GM03348 (cell line): ENCODE measurements around the gene QARS1.

Source experiments
- DNase-seq: peaks from one replicate; pipeline ENCODE4 v3.0.0; 2012; ENCODE audit warnings: low spot score

QARS1 gene

DNA sequence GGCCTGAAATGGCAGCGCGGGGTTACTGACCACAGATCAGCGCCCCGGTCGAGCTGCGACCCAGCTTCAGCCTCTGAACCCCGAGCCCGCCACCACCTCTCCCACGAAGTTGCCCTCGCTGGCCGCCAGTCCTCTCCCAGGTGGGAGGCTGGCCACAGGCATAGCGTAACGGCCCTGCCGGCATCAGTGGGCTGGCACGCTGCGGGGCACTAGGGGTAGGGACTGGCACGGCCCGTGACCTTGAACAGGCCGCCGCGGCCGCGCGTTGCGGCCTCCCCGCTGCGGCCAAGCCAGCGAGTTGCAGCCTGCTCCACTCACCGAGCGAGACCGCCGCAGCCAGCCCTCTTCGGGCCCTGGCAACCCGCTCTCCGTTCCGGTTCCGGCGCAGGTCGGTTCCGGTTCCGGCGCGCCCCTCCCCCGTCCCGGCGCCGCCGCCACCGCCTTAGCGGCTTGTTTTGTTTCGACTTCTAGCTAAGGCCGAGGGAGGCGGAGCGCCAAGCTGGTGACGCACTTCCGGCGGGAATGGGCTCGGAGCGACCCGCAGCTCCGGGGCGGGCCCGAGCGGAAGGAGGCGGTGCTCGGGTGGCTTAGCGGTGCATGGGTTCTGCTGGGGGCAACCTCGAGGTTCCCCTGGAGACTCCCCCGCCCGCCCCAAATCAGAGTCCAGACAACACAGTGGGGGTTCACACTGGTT lies 16.0 kb upstream of the QARS1 start, which contains the start of gene USP19:
TSS of gene USP19 (minus strand) at position 386 of the 694 bp plus-strand sequence. CDS start 1,678 bp downstream, outside the sequence.
- peak; percentile 96 for DNase-seq

DNA sequence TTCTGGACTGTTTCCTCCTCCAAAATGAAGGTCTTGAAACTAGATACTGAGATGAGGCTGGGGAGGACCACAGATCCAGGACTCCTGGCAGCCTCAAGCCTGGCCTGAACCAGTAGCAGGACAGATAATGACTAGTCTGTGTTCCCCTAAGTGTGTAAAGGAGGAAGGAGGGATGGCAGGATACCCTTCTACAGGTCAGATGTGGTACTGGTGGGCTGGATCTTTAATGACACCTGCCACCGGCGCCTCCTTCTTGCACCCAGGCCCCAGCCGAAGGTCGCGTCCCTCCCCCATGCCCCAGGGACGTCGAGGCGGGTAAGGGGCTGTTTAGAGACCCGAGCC lies 15.5 kb upstream of the QARS1 start:
- peak; percentile 25 for DNase-seq

DNA sequence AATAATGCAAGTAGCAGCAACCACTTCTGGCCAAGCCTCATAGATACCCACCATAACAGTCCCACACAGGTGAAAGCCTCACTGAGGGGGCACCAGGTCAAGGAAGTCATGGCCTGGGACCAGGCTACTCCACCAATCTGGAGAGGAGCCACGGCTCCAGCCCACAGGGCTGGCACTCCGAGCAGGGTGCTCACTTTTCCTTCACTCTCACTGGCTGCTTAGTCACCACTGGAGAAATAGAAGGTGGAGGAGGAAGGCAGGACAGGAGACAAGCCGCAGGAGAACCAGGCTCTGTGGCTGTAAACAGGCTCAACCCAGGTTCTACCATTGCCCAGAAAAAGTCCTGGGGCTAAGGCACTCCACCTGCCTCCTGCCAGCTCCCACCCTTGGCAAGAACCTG lies 14.9 kb upstream of the QARS1 start:
- DNase-seq: peak; percentile 34

DNA sequence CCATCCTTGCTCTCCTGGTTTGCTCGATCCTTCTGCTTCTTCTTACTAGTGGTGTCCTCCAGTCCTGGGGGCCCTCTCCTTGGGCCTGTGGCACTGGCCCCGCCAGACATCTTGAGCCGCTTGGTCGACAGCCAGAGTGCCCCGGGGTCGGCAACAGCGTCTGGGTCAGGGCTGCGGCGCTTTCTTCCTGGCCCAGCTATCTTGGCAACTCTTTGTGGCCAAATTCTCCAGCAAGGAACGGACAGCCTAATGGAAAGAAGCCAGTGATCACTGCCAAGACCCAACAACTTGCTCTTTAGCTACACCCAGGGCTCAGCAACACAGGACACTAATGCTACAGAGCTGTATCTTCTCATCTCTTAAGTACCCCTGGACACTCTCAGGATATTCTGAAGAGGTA lies 14.5 kb upstream of the QARS1 start:
- DNase-seq: no peak

DNA sequence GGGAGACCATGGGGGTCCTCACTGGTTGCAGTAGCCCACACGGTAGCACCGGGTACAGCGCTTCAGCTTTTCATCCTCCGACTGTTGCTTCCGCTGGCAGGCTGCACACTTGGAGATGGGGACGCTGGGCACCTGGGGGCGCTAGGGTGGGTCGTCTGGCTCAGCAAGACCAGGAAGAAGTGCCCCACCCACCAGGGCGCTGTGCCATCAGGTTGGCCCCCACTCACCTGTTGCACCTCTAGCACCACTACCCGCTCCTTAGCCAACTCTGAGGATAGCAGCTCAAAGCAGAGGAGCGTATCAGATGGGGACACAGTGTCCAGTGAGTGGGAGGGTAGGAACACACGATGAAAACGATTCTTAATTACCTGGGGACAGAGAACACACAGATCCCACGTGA lies 7.7 kb upstream of the QARS1 start:
- no peak for DNase-seq

DNA sequence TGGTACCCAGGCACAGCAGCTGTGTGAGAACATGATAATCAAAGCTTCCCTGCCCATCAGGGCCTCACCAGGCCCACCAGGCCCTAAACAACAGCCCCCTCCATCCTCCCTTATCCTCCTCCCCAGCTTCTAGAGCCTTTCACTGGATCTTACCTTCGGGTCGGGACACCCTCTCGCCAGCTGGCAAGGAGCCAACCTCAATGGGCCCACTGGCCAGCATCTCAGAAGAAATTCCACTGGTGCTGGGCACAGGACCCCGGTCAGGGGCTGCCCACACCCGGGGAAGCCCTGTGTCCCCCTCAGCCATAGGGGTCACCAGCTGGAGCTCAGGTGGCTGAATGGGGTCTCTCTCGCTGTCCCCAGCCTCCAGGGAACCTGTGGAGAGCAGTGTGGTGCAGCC lies 6.8 kb upstream of the QARS1 start:
- no peak for DNase-seq

DNA sequence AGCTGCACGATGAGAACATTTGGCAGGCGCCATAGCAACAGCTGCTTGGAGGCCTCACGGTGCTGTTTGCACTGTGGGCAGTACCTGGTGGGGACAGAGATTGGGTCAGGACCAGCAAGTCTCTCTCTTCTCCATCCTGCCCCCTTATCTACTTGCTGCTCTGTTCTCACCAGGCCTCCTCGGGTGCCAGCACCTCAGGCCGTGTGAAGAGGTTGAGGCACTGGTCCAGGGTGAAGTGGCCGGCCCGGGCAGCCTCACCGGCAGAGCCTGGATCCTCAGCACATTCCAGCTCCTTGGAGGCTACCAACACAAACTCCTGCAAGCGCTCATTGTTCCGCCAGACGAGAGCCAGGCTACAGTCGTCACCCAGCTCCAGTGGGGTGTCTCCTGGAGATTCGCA lies 6.2 kb upstream of the QARS1 start:
- DNase-seq: no peak

DNA sequence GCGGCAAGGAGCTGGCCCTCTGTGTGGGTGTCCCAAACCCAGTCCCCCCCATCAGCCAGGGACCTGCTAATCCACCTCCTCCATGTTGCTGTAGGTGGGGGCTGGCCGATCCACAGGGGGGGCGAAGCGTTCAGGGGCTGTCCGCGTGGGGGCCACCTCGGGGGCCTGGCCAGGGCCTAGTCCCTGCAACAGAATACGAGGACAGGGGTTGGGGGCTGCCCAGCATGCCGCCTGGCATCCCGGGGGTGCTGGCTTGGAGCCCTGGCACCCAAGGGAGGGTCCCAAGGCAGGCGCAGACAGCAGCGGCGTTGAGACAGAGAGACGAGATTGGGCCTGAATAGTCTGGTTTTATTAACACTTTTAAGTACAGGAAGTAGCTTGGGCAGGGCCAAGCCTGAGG lies 3.8 kb upstream of the QARS1 start:
- no peak for DNase-seq

DNA sequence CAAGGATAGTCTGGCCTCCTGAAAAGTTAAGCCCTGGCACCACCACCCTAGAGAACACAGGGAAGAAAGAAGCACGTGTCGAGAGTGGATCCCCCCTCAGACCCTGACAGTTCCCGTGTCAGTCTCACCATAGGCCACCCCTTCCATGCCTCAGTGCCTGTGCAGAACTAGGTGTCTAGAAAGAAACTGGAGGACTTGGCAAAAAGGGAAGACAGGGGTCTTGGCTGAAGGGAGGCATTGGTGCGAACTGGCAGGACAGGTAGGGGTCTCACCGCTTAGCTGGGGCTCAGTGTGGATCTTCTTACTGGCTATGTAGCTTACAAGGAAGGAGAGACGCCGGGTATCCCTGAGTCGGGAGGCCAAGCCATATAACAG lies 518 bp downstream of the QARS1 start:
- no peak for DNase-seq

DNA sequence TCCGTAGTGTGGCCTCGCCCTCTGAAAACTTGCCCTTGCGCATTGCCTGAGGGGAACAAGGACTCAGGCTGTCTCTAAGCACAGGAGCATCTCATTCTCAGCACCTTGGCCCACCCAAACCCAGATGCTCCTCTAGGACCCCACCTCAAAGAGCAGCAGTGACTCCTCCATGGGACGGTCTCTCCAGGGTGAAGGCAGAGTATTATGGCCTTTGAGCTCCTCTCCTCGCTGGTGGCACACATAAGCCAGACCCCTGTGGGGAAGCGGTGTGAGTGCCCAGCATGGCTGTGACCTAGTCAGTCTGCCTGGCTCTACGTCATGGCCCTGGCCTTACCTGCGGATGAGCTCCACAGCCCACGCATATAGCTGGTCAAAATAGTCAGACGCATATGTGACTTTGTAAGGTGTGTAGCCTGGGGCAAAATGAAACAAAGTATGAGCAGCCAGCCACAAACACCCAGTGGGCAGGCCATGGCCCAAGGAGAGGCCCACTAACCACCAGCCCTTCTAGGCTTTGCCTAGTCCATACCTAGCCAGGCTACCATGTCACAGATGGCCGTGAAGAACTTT lies 4.4 kb downstream of the QARS1 start:
- no peak for DNase-seq

DNA sequence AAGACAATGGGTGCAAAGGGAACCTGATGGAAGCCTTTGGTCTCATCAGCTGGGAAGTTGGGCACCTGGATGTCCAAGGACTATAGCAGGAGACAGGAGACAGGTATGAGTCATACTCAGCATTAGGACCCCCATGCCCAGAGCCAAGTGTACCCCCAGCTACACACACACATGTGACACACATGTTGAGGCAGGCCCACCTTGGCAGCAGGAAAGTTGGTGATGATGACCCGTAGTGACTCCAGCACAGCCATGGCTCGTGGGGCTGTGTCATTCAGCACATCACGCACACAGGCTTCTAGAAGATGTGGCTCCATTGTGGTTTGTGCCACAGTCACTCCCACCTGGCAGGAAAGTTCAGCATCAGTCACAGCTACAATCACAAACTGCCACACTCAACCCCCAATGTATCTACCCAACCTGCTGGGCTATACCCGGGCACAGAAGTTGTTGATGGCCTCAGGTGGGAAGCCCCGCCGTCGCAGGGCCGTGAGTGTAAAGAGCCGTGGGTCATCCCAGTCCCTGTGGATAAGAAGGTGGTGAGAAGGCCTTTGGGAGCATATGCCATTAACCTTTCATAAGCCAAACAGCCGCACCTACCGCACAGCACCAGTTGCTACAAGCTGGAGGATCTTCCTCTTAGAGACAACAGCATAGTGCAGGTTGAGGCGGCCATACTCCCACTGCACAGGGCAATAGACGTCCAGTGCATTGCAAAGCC lies 5.5 kb downstream of the QARS1 start:
- no peak for DNase-seq

DNA sequence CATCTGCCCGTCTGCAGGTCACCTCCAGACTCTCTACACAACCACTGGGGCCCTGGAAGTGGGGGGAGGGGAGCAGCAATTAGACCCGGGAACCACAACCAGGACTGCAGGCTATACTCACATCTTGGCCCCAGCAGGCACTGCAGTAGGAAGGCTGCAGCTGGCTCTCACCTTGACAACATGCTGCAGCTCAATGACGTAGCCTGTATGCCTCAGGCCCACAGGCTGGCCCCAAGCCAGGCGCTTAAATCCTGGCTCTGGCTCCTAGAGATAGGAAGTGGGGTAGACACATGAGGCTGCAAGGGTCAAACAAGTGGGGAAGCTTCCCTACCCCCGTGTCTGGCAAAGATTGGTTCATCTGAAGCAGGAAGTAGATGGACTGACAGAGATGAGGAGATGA lies 6.1 kb downstream of the QARS1 start:
- DNase-seq: no peak

DNA sequence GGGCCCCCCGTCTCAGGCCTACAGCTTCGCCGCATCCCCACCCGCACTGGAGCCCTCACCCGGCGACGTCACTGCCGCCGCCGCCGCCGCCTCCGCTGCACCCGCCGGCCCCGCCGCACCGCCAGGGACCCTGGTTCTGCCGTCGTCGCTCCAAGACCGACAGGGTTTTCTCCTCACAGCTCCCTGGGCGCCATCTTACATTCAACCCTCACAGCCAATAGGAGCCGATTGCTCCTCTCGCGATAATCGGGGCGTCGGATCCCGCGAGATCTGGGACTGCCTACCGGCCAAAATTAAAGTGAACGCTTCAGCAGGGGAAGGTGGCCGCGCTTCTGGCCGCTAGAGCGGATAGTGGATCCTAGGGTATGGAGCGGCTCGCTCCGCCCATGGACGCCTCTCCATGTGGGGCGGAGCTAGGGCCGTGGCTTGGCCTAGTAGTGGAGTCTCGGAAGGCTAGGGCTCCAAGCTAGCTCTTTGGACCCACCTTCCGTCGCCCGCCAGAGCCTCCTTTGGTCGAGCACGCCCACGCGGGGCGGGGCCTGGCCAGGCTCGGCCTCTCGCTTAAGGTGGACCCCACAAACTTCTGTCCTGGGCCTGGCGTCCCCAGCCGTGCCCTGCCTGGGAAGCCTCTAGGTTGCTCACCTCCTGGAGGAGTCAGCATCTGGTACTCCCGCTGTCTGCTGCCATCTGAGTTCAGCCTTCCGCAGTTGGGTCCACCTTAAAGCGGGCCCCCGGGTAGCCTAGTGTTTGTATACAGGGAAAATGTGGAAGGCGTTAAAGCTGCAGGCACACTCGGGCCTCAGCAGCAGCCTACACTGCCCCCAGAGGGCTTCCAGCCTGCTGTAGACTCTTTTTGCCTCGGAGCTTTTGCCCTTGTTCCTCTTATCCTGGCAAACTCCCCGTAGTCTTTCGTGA lies 10.4 kb downstream of the QARS1 start, which contains the start of gene QRICH1:
TSS of gene QRICH1 (minus strand) at position 219 of the 915 bp plus-strand sequence. CDS start 17,054 bp downstream, outside the sequence.
- peak; percentile 94 for DNase-seq

DNA sequence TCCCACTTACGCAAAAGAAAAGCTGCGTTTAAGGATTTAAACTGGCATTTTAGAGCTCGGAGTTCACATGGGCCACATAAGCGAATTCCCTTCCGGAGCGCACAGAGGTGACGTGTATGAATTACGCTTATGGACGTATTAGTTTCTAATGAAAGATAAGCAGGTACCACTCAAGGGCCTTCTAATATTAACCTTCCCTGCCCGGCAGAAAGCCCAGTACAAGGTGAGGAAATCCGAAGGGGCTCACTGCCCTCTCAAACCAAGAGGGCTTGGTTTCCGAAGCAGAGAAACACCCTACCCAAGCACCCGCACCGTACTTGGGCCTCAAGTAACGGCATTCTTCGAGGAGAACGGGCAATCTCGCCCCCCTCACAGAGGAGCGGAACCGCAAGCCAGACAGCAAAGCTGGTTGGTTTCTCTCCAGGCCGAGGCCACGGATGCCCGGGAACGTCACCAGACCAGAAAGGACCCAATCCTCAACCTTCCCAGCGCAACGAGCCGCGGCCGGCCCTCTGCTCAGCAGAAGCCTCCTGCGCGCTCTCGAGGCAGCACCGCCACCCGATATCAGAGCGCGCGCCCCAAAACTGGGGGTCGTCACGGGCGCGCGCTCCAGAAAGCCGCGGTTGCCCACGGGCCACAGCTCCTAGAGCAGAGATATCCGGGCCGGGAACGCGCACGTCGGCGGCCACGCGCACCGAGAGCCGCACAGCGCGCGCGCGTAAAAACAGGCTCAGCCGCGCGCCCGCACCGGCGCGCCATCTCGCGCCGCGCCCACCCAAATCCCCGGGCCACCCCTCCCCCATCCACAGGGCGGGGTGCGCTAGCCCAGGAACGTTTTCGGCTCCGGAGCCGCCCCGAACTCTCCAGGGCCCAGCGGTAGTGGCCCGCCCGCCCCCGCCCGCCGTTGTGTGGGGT lies 11.4 kb downstream of the QARS1 start:
- peak; percentile 79 for DNase-seq

DNA sequence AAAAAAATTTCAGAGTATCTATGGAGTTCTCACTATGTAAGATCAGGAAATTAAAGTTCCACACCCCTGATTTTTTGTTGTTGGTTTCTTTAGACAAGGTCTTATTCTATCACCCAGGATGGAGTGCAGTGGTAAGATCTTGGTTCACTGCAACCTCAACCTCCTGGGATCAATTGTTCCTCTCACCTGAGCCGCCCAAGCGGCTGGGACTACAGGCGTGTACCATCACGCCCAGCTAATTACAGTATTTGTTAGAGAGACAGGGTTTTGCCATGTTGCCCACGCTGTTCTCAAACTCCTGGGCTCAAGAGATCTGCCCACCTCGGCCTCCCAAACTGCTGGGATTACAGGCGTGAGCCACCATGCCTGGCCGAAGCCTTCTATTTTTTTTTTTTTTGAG lies 23.1 kb downstream of the QARS1 start:
- no peak for DNase-seq

DNA sequence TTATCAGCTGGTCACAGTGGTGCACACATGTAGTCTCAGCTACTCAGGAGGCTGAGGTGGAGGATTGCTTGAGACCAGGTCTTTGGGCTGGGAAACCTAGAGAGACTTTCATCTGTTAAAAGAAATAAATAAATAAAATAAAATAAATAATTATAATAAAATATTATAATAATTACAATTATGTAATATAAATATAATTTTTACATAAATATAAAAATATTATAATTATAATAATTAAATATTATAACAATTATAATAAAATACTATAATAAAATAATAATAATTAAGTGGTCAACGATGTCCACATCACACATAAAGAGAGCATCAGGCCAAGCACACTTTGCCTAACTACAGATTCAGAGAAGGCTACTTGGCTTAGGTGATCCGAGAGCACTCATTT lies 25.3 kb downstream of the QARS1 start:
- no peak for DNase-seq

DNA sequence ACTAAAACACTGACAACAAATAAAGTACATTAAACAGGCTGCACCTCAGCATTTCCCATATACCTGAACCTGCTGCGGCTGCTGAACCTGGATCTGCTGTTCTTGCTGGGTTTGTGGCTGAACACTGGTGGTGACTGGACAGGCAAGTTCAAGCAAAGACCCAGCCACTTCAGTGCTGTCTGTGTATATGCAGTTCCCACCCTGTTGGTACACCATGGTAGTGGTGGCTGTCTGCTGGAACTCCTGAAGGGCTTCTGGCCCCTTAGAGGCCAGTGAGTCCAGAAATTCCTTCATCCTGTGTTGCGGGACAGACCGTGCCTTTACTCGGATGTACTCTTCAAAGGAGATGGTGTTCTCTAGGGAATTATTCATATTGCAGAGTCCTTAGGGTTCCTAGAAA lies 27.9 kb downstream of the QARS1 start:
- no peak for DNase-seq

DNA sequence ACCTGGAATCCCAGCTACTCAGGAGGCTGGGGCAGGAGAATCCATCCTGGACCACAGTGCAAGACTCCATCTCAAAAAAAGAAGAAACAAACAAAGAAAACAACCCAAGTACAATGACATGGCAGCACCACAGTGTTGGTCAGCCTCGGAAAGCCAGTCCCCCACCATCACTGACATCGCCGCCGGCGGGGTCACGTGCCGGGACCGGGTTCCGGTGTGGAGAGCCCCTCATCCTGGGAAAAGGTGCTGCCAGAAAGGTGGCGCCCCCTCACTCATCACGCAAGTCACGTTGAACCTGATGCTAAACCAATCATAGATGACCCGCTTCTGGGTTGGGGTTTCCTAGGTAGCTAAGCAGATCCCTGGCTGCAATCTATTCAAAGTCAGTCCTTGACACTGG lies 28.4 kb downstream of the QARS1 start:
- no peak for DNase-seq

DNA sequence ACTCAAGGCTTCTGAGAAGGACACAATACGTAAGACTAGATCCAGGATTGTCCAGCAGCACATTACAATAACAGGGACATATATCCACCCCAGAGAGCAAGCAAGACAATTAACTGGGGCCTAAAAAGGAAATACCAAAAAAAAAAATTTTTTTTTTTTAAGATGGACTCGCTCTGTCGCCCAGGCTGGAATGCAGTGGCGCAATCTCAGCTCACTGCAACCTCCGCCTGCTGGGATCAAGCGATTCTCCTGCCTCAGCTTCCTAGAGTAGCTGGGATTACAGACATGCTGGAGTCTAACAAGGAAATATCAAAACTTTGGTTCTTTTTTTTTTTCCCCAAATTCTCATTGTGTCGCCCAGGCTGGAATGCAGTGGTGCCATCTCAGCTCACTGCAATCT lies 46.5 kb downstream of the QARS1 start:
- no peak for DNase-seq

DNA sequence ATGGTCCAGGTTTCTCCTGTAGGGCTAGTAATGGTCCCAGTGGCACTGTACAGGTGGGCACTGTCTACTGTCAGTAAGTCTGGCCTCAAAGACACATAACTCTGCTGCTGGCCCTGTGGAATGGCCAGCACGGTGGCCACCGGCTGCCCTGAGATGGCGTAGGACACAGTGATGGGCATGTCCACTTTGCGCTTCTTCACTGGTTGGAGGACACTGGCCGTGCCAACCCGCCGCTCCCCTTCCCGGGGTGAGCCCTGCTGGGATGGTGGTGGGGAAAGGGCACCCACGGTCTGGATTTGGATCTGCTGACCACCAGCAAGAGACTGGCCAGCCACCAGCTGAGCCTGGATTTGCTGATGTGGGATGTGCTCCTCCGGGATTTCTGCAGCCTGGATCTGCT lies 47.3 kb downstream of the QARS1 start:
- no peak for DNase-seq

DNA sequence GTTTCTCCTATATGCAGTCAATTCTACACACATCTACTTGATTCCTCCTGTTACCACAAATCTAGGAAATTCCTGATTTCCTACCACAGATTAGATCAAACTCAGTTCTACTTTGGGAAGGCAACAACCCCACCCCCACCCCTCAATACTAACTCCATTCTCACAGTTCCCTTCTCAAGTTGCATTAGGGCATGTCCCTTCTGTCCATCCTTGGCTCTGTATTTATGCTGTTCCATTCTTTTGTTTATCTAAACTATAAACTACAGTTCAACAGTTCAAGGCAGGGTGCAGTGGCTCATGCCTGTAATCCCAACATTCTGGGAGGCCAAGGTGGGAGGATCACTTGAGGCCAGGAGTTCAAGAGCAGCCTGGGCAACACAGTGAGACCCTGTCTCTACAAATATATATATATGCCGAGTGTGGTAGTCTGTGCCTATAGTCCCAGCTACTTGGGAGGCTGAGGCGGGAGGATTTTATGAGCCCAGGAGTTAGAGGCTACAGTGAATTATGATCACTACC lies 50.2 kb downstream of the QARS1 start:
- DNase-seq: no peak
